PC-3 (cell line): Measurements from ENCODE around the gene PLCB4.

ENCODE experiments used
- CTCF ChIP-seq: fragments of 300-600 bp; sonication (generic); conservative IDR thresholded peaks from 2 replicates; pipeline ENCODE4 v1.5.1; 2017; ENCODE audit warnings: antibody characterized with exemption, low read depth, mild to moderate bottlenecking, low read length
- EZH2phosphoT487 ChIP-seq: fragments of 300-600 bp; sonication (generic); IDR thresholded peaks from 2 replicates; pipeline ENCODE4 v1.6.1; 2018; ENCODE audit warnings: mild to moderate bottlenecking, antibody characterized with exemption, low read length, borderline replicate concordance

- TF ChIP-seq CTCF (no peak), EZH2phosphoT487 (no peak)
Measured at GRCh38 chr20:9163251-9163650, 94.4 kb downstream of the PLCB4 start.
